K562 treated with DMSO at 1 percent for 24 hours (cell line): ENCODE results near the gene SRCIN1. TPM values are rescaled to one million over a fixed set of nuclear protein-coding genes. Genes with fewer than 3 reads are reported as not detected.

Experiments used
- total RNA-seq: library from RNA; unstranded; fragments of 300-600 nt; gene quantifications from 2 replicates; pipeline ENCODE4 v1.2.3, GENCODE V29; 2022; ENCODE audit warnings: low read depth; ENCODE audit not compliant: insufficient read depth

SRCIN1 gene, protein sequence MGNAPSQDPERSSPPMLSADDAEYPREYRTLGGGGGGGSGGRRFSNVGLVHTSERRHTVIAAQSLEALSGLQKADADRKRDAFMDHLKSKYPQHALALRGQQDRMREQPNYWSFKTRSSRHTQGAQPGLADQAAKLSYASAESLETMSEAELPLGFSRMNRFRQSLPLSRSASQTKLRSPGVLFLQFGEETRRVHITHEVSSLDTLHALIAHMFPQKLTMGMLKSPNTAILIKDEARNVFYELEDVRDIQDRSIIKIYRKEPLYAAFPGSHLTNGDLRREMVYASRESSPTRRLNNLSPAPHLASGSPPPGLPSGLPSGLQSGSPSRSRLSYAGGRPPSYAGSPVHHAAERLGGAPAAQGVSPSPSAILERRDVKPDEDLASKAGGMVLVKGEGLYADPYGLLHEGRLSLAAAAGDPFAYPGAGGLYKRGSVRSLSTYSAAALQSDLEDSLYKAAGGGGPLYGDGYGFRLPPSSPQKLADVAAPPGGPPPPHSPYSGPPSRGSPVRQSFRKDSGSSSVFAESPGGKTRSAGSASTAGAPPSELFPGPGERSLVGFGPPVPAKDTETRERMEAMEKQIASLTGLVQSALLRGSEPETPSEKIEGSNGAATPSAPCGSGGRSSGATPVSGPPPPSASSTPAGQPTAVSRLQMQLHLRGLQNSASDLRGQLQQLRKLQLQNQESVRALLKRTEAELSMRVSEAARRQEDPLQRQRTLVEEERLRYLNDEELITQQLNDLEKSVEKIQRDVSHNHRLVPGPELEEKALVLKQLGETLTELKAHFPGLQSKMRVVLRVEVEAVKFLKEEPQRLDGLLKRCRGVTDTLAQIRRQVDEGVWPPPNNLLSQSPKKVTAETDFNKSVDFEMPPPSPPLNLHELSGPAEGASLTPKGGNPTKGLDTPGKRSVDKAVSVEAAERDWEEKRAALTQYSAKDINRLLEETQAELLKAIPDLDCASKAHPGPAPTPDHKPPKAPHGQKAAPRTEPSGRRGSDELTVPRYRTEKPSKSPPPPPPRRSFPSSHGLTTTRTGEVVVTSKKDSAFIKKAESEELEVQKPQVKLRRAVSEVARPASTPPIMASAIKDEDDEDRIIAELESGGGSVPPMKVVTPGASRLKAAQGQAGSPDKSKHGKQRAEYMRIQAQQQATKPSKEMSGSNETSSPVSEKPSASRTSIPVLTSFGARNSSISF
- total RNA-seq, result 0.46 and 0.64 TPM in 2 replicates

DNA sequence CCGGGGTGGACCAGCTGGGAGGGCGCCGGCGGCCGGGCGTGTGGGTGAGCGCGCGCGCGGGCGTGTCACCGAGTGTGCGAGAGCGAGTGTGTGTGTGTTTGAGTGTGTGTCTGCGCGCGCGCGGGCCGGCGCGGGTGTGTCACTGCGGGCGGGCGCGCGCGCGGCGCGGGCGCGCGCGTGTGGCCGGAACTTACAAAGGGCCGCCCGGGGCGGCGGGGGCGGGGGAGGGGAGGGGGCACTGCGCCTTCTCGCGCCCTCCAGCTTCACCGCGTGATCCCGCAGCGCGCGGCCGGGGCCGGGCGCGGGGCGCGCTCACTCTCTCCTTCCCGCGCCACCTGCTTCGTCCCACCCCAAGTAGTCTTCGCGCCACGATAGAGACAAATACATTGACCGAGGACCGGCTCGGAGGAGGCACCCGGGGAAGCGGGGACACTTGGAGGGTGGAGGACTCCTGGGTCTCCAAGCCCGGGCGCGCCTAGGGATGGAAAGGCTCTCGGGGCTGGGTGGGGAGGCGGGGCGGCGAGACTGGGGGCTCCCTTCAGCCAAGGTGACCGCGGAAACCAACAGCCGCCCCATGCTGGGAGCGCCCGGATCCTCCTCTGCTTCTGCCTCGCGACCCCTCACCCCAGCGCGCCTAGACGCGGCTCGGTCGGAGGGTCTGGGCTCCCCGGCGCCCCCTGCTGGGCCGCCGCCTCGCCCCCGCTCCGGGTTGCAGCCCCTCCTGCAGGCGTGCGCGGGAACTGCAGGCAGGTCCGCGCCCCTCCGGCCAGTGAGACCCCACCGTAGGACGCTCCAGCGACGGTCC, at the start of gene SRCIN1:
SRCIN1 (minus strand) TSS at position 112 of the 805 bp plus-strand sequence. CDS start 247 bp downstream, outside the sequence.

Other genes starting within 250 kb of the SRCIN1 start
- 0.22 TPM in 2 replicates for gene ARHGAP23, start 177.5 kb downstream of the SRCIN1 start, total RNA-seq
- 4.2 and 4.4 TPM in 2 replicates for gene EPOP, start 69.0 kb upstream of the SRCIN1 start, total RNA-seq
- gene MLLT6, start 99.3 kb upstream of the SRCIN1 start, total RNA-seq, result 34.4 and 38.4 TPM in 2 replicates
- gene CISD3, start 124.4 kb upstream of the SRCIN1 start, total RNA-seq, result 23.2 and 25.1 TPM in 2 replicates
- gene PCGF2, start 142.4 kb upstream of the SRCIN1 start, total RNA-seq, result 25.8 and 28.1 TPM in 2 replicates
- gene PSMB3, start 146.8 kb upstream of the SRCIN1 start, total RNA-seq, result 444 and 497 TPM in 2 replicates
- gene PIP4K2B, start 193.6 kb upstream of the SRCIN1 start, total RNA-seq, result 25.7 and 37.8 TPM in 2 replicates
- 9.3 and 11.8 TPM in 2 replicates for gene CWC25, start 219.4 kb upstream of the SRCIN1 start, total RNA-seq
- gene RPL23, start 247.8 kb upstream of the SRCIN1 start, total RNA-seq, result 2,463 and 2,696 TPM in 2 replicates